HCT116 (cell line): ENCODE data around the gene MAPK8. TPM values are rescaled to one million over a fixed set of nuclear protein-coding genes. Genes with fewer than 3 reads are reported as not detected.

Experiments used
- ATAC-seq: fragments of 200-7000 bp; cut with Tn5 transposase; 2 replicates; pipeline ENCODE4 v1.9.1; 2020; ENCODE audit warnings: mild to moderate bottlenecking, moderate library complexity
- BruUV-seq: library from RNA; stranded (reverse); fragments of 400-500 nt; replicated peaks from 2 replicates; lab custom pipeline; 2021; lab: Mats Ljungman, UMichigan
- CTCF ChIA-PET: fragments of 300-600 bp; sonication (Branson Sonifier 250); formaldehyde crosslinking; loops from one replicate; lab custom pipeline; 2021; ENCODE audit warnings: antibody characterized with exemption; lab: Charles Lee
- POLR2A ChIA-PET: fragments of 300-600, 350-600 bp; sonication (Branson Sonifier 250); formaldehyde crosslinking; loops from one replicate; lab custom pipeline; 2021; ENCODE audit warnings: antibody characterized with exemption; lab: Charles Lee
- RAD21 ChIA-PET, 2 experiments: fragments of 300-600 bp; sonication (Branson Sonifier 250); formaldehyde crosslinking; loops; one replicate each; lab custom pipeline; 2023; ENCODE audit warnings: low total read pairs in 2 of 2; ENCODE audit not compliant: uncharacterized antibody in 2 of 2, unreplicated experiment in 2 of 2, low non-redundant PET in 1 of 2; lab: Charles Lee
- DNase-seq: peaks from one replicate; pipeline ENCODE4 v3.0.0-alpha.2; 2010; ENCODE audit warnings: low read depth, low spot score
- H2AFZ ChIP-seq: fragments of 200-600 bp; shearing (Covaris generic), sonication (generic); 2 replicates; pipeline ENCODE4 v1.6.1; 2017; ENCODE audit warnings: low read depth, mixed run types, mixed read lengths, antibody characterized with exemption, low read length; ENCODE audit not compliant: poor library complexity, severe bottlenecking
- H3K27ac ChIP-seq: 2 replicates; pipeline ENCODE4 v1.5.1; 2012; ENCODE audit warnings: low read depth, low read length
- H3K27me3 ChIP-seq: fragments of 200-600 bp; sonication (generic); 2 replicates; pipeline ENCODE4 v1.6.1; 2016; ENCODE audit warnings: mixed run types, low read length, mixed read lengths; ENCODE audit not compliant: insufficient read depth
- H3K36me3 ChIP-seq, 2 experiments: fragments of 200-500 bp in 1 of 2; fragments of 200-600 bp in 1 of 2; sonication (Bioruptor generic) in 1 of 2; sonication (generic) in 1 of 2; 2 replicates each; pipeline versions ENCODE4 v1.5.1 to v1.6.1; 2014 to 2016; ENCODE audit warnings: low read length in 2 of 2, inconsistent platforms in 1 of 2, mixed read lengths in 1 of 2, mixed run types in 1 of 2; ENCODE audit not compliant: insufficient read depth in 2 of 2, control insufficient read depth in 1 of 2
- H3K4me1 ChIP-seq, 2 experiments: fragments of 200-600 bp in 1 of 2; sonication (generic) in 1 of 2; 2 replicates each; pipeline versions ENCODE4 v1.5.1 to v1.6.1; 2012 to 2017; ENCODE audit warnings: low read length in 2 of 2, inconsistent platforms in 1 of 2, mild to moderate bottlenecking in 1 of 2, mixed read lengths in 1 of 2, mixed run types in 1 of 2, moderate library complexity in 1 of 2; ENCODE audit not compliant: insufficient read depth in 2 of 2, control insufficient read depth in 1 of 2
- H3K4me2 ChIP-seq: fragments of 200-600 bp; sonication (generic); 2 replicates; pipeline ENCODE4 v1.6.1; 2017; ENCODE audit warnings: mixed run types, low read length, mixed read lengths
- H3K4me3 ChIP-seq, 2 experiments: fragments of 200-600 bp in 1 of 2; sonication (generic) in 1 of 2; replicated peaks in 1 of 2; 2 replicates each; pipeline ENCODE4 v1.5.1; 2011 to 2016; ENCODE audit warnings: low read length in 2 of 2, control low read depth in 1 of 2, low read depth in 1 of 2, mild to moderate bottlenecking in 1 of 2, mixed read lengths in 1 of 2, mixed run types in 1 of 2
- H3K79me2 ChIP-seq: fragments of 200-600 bp; sonication (generic); 2 replicates; pipeline ENCODE4 v1.6.1; 2017; ENCODE audit warnings: mild to moderate bottlenecking, mixed run types, low read length, moderate library complexity, mixed read lengths; ENCODE audit not compliant: insufficient read depth
- H3K9ac ChIP-seq: fragments of 200-600 bp; sonication (generic); 2 replicates; pipeline ENCODE4 v1.6.1; 2016; ENCODE audit warnings: low read length, mixed read lengths
- H3K9me2 ChIP-seq: fragments of 200-600 bp; sonication (generic), shearing (Covaris generic); 2 replicates; pipeline ENCODE4 v1.6.1; 2017; ENCODE audit warnings: mixed run types, mild to moderate bottlenecking, moderate library complexity; ENCODE audit not compliant: insufficient read depth
- H3K9me3 ChIP-seq, 2 experiments: fragments of 200-500 bp in 1 of 2; fragments of 200-600 bp in 1 of 2; sonication (Bioruptor generic) in 1 of 2; sonication (generic) in 1 of 2; 2 replicates each; pipeline ENCODE4 v1.6.1; 2014 to 2017; ENCODE audit warnings: low read length in 2 of 2, mixed read lengths in 2 of 2, inconsistent platforms in 1 of 2, low read depth in 1 of 2, mild to moderate bottlenecking in 1 of 2, mixed run types in 1 of 2, moderate library complexity in 1 of 2; ENCODE audit not compliant: control insufficient read depth in 1 of 2, insufficient read depth in 1 of 2
- H4K20me1 ChIP-seq: fragments of 200-600 bp; sonication (generic), shearing (Covaris generic); 2 replicates; pipeline ENCODE4 v1.6.1; 2017; ENCODE audit warnings: mixed run types, mild to moderate bottlenecking, moderate library complexity; ENCODE audit not compliant: insufficient read depth
- EGR1 ChIP-seq: IDR thresholded peaks from 2 replicates; pipeline ENCODE4 v1.6.1; 2012; ENCODE audit warnings: low read depth
- ELF1 ChIP-seq: IDR thresholded peaks from 2 replicates; pipeline ENCODE4 v1.6.1; 2012; ENCODE audit warnings: low read depth, borderline replicate concordance
- EZH2 ChIP-seq: fragments of 200-600 bp; sonication (generic); IDR thresholded peaks from 2 replicates; pipeline ENCODE4 v1.6.1; 2017; ENCODE audit warnings: antibody characterized with exemption, mixed run types
- JUND ChIP-seq: IDR thresholded peaks from 2 replicates; pipeline ENCODE4 v1.6.1; 2012
- POLR2A ChIP-seq: IDR thresholded peaks from 2 replicates; pipeline ENCODE4 v1.7.0; 2011; ENCODE audit warnings: borderline replicate concordance; ENCODE audit not compliant: insufficient read depth, insufficient read length; ENCODE audit errors: extremely low read depth
- RAD21 ChIP-seq: IDR thresholded peaks from 2 replicates; pipeline ENCODE4 v1.6.1; 2012; ENCODE audit warnings: low read depth, mild to moderate bottlenecking
- SP1 ChIP-seq: IDR thresholded peaks from 2 replicates; pipeline ENCODE4 v1.6.1; 2012; ENCODE audit warnings: low read depth
- SRF ChIP-seq: IDR thresholded peaks from 2 replicates; pipeline ENCODE4 v1.6.1; 2012; ENCODE audit warnings: low read depth
- TCF7L2 ChIP-seq: IDR thresholded peaks from 2 replicates; pipeline ENCODE4 v1.7.0; 2011; ENCODE audit warnings: borderline replicate concordance, inconsistent platforms; ENCODE audit not compliant: insufficient read depth, insufficient read length; ENCODE audit errors: extremely low read depth
- YY1 ChIP-seq: IDR thresholded peaks from 2 replicates; pipeline ENCODE4 v1.6.1; 2011; ENCODE audit warnings: low read length, low read depth, moderate library complexity, mild to moderate bottlenecking; ENCODE audit not compliant: insufficient replicate concordance; ENCODE audit errors: extremely low read depth
- ZFX ChIP-seq: fragments of 450-650 bp; IDR thresholded peaks from 2 replicates; pipeline ENCODE4 v1.6.1; 2017
- ZNF274 ChIP-seq: fragments of 200-500 bp; sonication (Bioruptor generic); IDR thresholded peaks from 2 replicates; pipeline ENCODE4 v1.6.1; 2014; ENCODE audit warnings: mild to moderate bottlenecking, low read depth, low read length, inconsistent platforms
- intact Hi-C: fragments of 100-400 bp; cut with micrococcal nuclease; formaldehyde crosslinking; loops from 2 replicates; pipeline ENCODE4 v1.10.0; 2022
- total RNA-seq: library from RNA; stranded (reverse); gene quantifications from one replicate; pipeline ENCODE4 v1.2.1, GENCODE V29; 2021; ENCODE audit not compliant: unreplicated experiment
- TF ChIP-seq, protein P1 (sequence below): IDR thresholded peaks from 2 replicates; pipeline ENCODE4 v1.6.1; 2011; ENCODE audit warnings: mild to moderate bottlenecking, low read length, moderate library complexity; ENCODE audit not compliant: insufficient replicate concordance; ENCODE audit errors: extremely low read depth
- TF ChIP-seq, protein P2 (sequence below): IDR thresholded peaks from 2 replicates; pipeline ENCODE4 v1.6.1; 2012; ENCODE audit warnings: low read depth
- TF ChIP-seq, protein P3 (sequence below): IDR thresholded peaks from 2 replicates; pipeline ENCODE4 v1.6.1; 2012
- TF ChIP-seq, protein P4 (sequence below): IDR thresholded peaks from 2 replicates; pipeline ENCODE4 v1.6.1; 2012
- TF ChIP-seq, protein P5 (sequence below), 3 experiments: fragments of 200-600 bp in 1 of 3; sonication (generic) in 1 of 3; IDR thresholded peaks in 2 of 3; conservative IDR thresholded peaks in 1 of 3; 2 replicates each; pipeline ENCODE4 v1.5.1; 2012 to 2017; ENCODE audit warnings: low read depth in 2 of 3, low read length in 2 of 3, antibody characterized with exemption in 1 of 3, borderline replicate concordance in 1 of 3, control low read depth in 1 of 3, mild to moderate bottlenecking in 1 of 3, mixed read lengths in 1 of 3, mixed run types in 1 of 3, moderate library complexity in 1 of 3; ENCODE audit not compliant: insufficient read depth in 1 of 3

The MAPK8 gene
- total RNA-seq, 1 experiment from 2014 or later = 71.0 TPM

DNA sequence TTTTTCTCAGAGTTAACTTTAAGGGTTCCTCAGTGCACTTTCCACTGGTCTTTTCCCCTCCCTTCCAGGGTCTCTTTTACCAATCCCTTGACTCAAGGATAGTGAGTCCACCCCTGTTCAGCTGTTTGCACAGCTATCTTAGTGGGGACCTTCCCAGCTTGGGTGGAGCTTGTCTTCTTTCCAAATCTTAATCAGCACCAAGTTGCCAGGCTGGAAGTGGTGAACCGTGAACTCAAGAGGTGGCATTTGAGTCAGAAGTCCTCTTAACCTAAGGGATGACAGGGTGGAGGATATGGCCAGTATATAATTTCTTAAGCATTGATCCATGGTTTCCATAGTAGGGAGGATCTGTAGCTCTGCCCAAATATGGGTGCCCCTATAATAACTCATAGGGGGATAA, 25.0 kb downstream of the MAPK8 start:
- intact Hi-C loops = no loop called here
- H3K79me2 ChIP-seq = peaks cover 81% of the 10 kb centered on the region

More for the DNA sequence above, 25.0 kb downstream of the MAPK8 start:
- Histone ChIP-seq H4K20me1 (no peaks in the 10 kb centered on the region), H3K9ac (no peak overlapping the region), H3K4me1 (peaks cover 30 to 36% of the 10 kb centered on the region in 2 experiments), H3K27me3 (no peaks in the 10 kb centered on the region), H3K36me3 (no peaks in the 10 kb centered on the region), H3K9me2 (no peaks in the 10 kb centered on the region), H3K4me2 (no peak overlapping the region), H3K4me3 (no peak overlapping the region), H3K27ac (no peak overlapping the region), H3K9me3 (no peaks in the 10 kb centered on the region), H2AFZ (no peak overlapping the region)
- ATAC-seq (no peak), DNase-seq (no peak)
- ChIA-PET RAD21 (no interaction called here), POLR2A (no interaction called here), CTCF (no interaction called here)
- TF ChIP-seq POLR2A (no peak), TCF7L2 (no peak), SRF (no peak), EZH2 (no peak), RAD21 (no peak), ELF1 (no peak), ZNF274 (no peak), ZFX (no peak), YY1 (no peak), EGR1 (no peak), JUND (no peak), SP1 (no peak)
- TF ChIP-seq, protein P1, sequence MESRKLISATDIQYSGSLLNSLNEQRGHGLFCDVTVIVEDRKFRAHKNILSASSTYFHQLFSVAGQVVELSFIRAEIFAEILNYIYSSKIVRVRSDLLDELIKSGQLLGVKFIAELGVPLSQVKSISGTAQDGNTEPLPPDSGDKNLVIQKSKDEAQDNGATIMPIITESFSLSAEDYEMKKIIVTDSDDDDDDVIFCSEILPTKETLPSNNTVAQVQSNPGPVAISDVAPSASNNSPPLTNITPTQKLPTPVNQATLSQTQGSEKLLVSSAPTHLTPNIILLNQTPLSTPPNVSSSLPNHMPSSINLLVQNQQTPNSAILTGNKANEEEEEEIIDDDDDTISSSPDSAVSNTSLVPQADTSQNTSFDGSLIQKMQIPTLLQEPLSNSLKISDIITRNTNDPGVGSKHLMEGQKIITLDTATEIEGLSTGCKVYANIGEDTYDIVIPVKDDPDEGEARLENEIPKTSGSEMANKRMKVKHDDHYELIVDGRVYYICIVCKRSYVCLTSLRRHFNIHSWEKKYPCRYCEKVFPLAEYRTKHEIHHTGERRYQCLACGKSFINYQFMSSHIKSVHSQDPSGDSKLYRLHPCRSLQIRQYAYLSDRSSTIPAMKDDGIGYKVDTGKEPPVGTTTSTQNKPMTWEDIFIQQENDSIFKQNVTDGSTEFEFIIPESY = no peak
- TF ChIP-seq, protein P2, sequence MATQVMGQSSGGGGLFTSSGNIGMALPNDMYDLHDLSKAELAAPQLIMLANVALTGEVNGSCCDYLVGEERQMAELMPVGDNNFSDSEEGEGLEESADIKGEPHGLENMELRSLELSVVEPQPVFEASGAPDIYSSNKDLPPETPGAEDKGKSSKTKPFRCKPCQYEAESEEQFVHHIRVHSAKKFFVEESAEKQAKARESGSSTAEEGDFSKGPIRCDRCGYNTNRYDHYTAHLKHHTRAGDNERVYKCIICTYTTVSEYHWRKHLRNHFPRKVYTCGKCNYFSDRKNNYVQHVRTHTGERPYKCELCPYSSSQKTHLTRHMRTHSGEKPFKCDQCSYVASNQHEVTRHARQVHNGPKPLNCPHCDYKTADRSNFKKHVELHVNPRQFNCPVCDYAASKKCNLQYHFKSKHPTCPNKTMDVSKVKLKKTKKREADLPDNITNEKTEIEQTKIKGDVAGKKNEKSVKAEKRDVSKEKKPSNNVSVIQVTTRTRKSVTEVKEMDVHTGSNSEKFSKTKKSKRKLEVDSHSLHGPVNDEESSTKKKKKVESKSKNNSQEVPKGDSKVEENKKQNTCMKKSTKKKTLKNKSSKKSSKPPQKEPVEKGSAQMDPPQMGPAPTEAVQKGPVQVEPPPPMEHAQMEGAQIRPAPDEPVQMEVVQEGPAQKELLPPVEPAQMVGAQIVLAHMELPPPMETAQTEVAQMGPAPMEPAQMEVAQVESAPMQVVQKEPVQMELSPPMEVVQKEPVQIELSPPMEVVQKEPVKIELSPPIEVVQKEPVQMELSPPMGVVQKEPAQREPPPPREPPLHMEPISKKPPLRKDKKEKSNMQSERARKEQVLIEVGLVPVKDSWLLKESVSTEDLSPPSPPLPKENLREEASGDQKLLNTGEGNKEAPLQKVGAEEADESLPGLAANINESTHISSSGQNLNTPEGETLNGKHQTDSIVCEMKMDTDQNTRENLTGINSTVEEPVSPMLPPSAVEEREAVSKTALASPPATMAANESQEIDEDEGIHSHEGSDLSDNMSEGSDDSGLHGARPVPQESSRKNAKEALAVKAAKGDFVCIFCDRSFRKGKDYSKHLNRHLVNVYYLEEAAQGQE = no peak
- TF ChIP-seq, protein P3, sequence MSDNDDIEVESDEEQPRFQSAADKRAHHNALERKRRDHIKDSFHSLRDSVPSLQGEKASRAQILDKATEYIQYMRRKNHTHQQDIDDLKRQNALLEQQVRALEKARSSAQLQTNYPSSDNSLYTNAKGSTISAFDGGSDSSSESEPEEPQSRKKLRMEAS = no peak
- TF ChIP-seq, protein P4, sequence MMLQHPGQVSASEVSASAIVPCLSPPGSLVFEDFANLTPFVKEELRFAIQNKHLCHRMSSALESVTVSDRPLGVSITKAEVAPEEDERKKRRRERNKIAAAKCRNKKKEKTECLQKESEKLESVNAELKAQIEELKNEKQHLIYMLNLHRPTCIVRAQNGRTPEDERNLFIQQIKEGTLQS = no peak
- TF ChIP-seq, protein P5, sequence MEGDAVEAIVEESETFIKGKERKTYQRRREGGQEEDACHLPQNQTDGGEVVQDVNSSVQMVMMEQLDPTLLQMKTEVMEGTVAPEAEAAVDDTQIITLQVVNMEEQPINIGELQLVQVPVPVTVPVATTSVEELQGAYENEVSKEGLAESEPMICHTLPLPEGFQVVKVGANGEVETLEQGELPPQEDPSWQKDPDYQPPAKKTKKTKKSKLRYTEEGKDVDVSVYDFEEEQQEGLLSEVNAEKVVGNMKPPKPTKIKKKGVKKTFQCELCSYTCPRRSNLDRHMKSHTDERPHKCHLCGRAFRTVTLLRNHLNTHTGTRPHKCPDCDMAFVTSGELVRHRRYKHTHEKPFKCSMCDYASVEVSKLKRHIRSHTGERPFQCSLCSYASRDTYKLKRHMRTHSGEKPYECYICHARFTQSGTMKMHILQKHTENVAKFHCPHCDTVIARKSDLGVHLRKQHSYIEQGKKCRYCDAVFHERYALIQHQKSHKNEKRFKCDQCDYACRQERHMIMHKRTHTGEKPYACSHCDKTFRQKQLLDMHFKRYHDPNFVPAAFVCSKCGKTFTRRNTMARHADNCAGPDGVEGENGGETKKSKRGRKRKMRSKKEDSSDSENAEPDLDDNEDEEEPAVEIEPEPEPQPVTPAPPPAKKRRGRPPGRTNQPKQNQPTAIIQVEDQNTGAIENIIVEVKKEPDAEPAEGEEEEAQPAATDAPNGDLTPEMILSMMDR (IDR thresholded peaks at IDR 0.05 in 2 of 3, conservative IDR thresholded peaks at IDR 0.05 in 1 of 3; ENCODE audit: borderline replicate concordance in 1 of 3, insufficient read depth in 1 of 3, low read depth in 2 of 3, low read length in 2 of 3) = no peak
- no TSS peak for BruUV-seq
